Gastroesophageal sphincter (tissue), 4 donors: ENCODE results near the gene VASN. TPM values are rescaled to one million over a fixed set of nuclear protein-coding genes. Genes with fewer than 3 reads are reported as not detected.

Experiments used
- ATAC-seq: fragments of 150-250 bp; one replicate; pipeline ENCODE4 v1.9.1; 2016; ENCODE audit warnings: mild to moderate bottlenecking, moderate library complexity
- H3K27ac ChIP-seq, 4 donors: fragments of 200-600 bp; sonication (generic) in 3 of 4; 1 replicate in 3 of 4; 2 replicates in 1 of 4; pipeline ENCODE4 v1.5.1; 2016 to 2019
- H3K27me3 ChIP-seq: fragments of 200-600 bp; sonication (generic); one replicate; pipeline ENCODE4 v1.5.1; 2019
- H3K36me3 ChIP-seq, 2 donors: fragments of 200-600 bp; sonication (generic); one replicate each; pipeline ENCODE4 v1.5.1; 2019; ENCODE audit warnings: control low read depth in 1 of 2
- H3K4me1 ChIP-seq, 3 donors: fragments of 200-600 bp; sonication (generic); 1 replicate in 2 of 3; 2 replicates in 1 of 3; pipeline ENCODE4 v1.5.1; 2016 to 2019; ENCODE audit warnings: control low read depth in 2 of 3
- H3K4me3 ChIP-seq, 2 donors: fragments of 200-600 bp; sonication (generic); one replicate each; pipeline ENCODE4 v1.5.1; 2019; ENCODE audit warnings: mild to moderate bottlenecking in 1 of 2, moderate library complexity in 1 of 2
- H3K9me3 ChIP-seq, 3 donors: fragments of 200-600 bp; sonication (generic); one replicate each; pipeline ENCODE4 v1.5.1; 2017 to 2019; ENCODE audit warnings: control low read depth in 2 of 3
- CTCF ChIP-seq, 4 experiments: fragments of 200-600 bp in 2 of 4; fragments of 450-650 bp in 2 of 4; sonication (generic) in 1 of 4; IDR thresholded peaks; one replicate each; pipeline ENCODE4 v1.5.1; 2017 to 2019; ENCODE audit warnings: antibody characterized with exemption in 4 of 4, mild to moderate bottlenecking in 2 of 4, moderate library complexity in 2 of 4
- EP300 ChIP-seq: sonication (generic); formaldehyde crosslinking; IDR thresholded peaks from one replicate; pipeline ENCODE4 v1.6.1; 2017; ENCODE audit warnings: antibody characterized with exemption, mild to moderate bottlenecking
- POLR2A ChIP-seq, 2 donors: fragments of 450-650 bp; IDR thresholded peaks; one replicate each; pipeline ENCODE4 v1.6.1; 2017; ENCODE audit warnings: antibody characterized with exemption in 2 of 2, mild to moderate bottlenecking in 2 of 2, moderate library complexity in 1 of 2
- POLR2AphosphoS5 ChIP-seq: sonication (generic); formaldehyde crosslinking; IDR thresholded peaks from one replicate; pipeline ENCODE4 v1.6.1; 2017; ENCODE audit warnings: antibody characterized with exemption
- WGBS, 2 donors: methylation state at CpG; one replicate each; pipeline ENCODE4 v1.1.5; 2018; ENCODE audit warnings: low coverage in 1 of 2; 5-methylcytosine and 5-hydroxymethylcytosine counted together
- total RNA-seq, 4 donors: library from RNA; depleted of rRNA; stranded (reverse); fragments of >200 nt; gene quantifications; one replicate each; pipeline ENCODE4 v1.1.0, GENCODE V29; 2016

The VASN gene
- total RNA-seq, 4 donors from 2014 or later, result 6.8 to 35.8 (median 19.9) TPM

- H3K9me3 ChIP-seq, result no peaks in the 10 kb centered on the region
Observed at GRCh38 chr16:4373909-4374742, 2.5 kb downstream of the VASN start.

GRCh38 chr16:4375717-4376116 lies 4.1 kb downstream of the VASN start:
- Histone ChIP-seq H3K4me1 (peaks cover 3 to 98% (median 69%) of the 10 kb centered on the region in 3 donors), H3K36me3 (peaks cover 0 to 5% of the 10 kb centered on the region in 2 donors), H3K27ac (peak overlapping the region; percentile 13 to 91 (median 88)), H3K27me3 (no peaks in the 10 kb centered on the region), H3K9me3 (no peaks in the 10 kb centered on the region), H3K4me3 (peak overlapping the region in 1 of 2 donors; percentile 21)
- no peak for TF ChIP-seq POLR2A (IDR thresholded peaks at IDR 0.05)
- TF ChIP-seq POLR2AphosphoS5, result no peak
- TF ChIP-seq CTCF (IDR thresholded peaks at IDR 0.05), result no peak
- no peak for TF ChIP-seq EP300
- no peak for ATAC-seq
- WGBS, 2 donors, result 60 to 62% methylated on average over 1 to 4 of the region's 15 CpGs

More at GRCh38 chr16:4373909-4374742, 2.5 kb downstream of the VASN start:
- no peaks in the 10 kb centered on the region for H3K27me3 ChIP-seq
- H3K4me3 ChIP-seq, result peak overlapping the region in 1 of 2 donors; percentile 83
- peak overlapping the region; percentile 14 to 91 (median 88) for H3K27ac ChIP-seq
- no CpG with 5 or more reads among the region's 30 CpGs for WGBS, 2 donors
- H3K36me3 ChIP-seq, result no peaks in the 10 kb centered on the region
- TF ChIP-seq CTCF (IDR thresholded peaks at IDR 0.05) (no peak), POLR2AphosphoS5 (peak; percentile 81)
- H3K4me1 ChIP-seq, result peaks cover 3 to 97% (median 70%) of the 10 kb centered on the region in 3 donors
- ATAC-seq, result peak; percentile 39

GRCh38 chr16:4376126-4376892 lies 4.7 kb downstream of the VASN start:
- peak; percentile 80 for ATAC-seq
- peak overlapping the region; percentile 13 to 91 (median 88) for H3K27ac ChIP-seq
- WGBS, 2 donors, result 22% methylated on average over 10 of the region's 31 CpGs; no CpG with 5 or more reads in 1 of the 2 donors
- H3K4me1 ChIP-seq, result peaks cover 3 to 98% (median 63%) of the 10 kb centered on the region in 3 donors
- no peaks in the 10 kb centered on the region for H3K9me3 ChIP-seq
- H3K27me3 ChIP-seq, result no peaks in the 10 kb centered on the region
- peaks cover 0 to 11% of the 10 kb centered on the region in 2 donors for H3K36me3 ChIP-seq
- peak overlapping the region in 1 of 2 donors; percentile 21 for H3K4me3 ChIP-seq
- TF ChIP-seq CTCF (IDR thresholded peaks at IDR 0.05) (no peak), POLR2AphosphoS5 (no peak), EP300 (no peak)

GRCh38 chr16:4376893-4377572 lies 5.4 kb downstream of the VASN start:
- Histone ChIP-seq H3K27me3 (no peaks in the 10 kb centered on the region), H3K4me3 (peak overlapping the region in 1 of 2 donors; percentile 21), H3K36me3 (peaks cover 0 to 19% of the 10 kb centered on the region in 2 donors), H3K4me1 (peaks cover 3 to 95% (median 63%) of the 10 kb centered on the region in 3 donors), H3K9me3 (no peaks in the 10 kb centered on the region), H3K27ac (peak overlapping the region in 3 of 4 donors; percentile 88 to 91 (median 89))
- WGBS, 2 donors, result 40% methylated on average over 1 of the region's 27 CpGs; no CpG with 5 or more reads in 1 of the 2 donors
- ATAC-seq, result no peak
- TF ChIP-seq CTCF (IDR thresholded peaks at IDR 0.05) (no peak), POLR2AphosphoS5 (no peak), POLR2A (IDR thresholded peaks at IDR 0.05) (no peak)
